Vagina (tissue), 2 donors: Measurements from ENCODE around the gene NCOA7.

ENCODE experiments used
- POLR2A ChIP-seq, 2 donors: fragments of 450-650 bp; IDR thresholded peaks; one replicate each; pipeline ENCODE4 v1.6.1; 2017; ENCODE audit warnings: antibody characterized with exemption in 2 of 2, mild to moderate bottlenecking in 2 of 2, moderate library complexity in 2 of 2
- POLR2AphosphoS5 ChIP-seq, 2 donors: sonication (generic); formaldehyde crosslinking; IDR thresholded peaks; one replicate each; pipeline ENCODE4 v1.9.0; 2017; ENCODE audit warnings: antibody characterized with exemption in 2 of 2, mild to moderate bottlenecking in 2 of 2, low read depth in 1 of 2; ENCODE audit not compliant: insufficient read depth in 1 of 2
- TF ChIP-seq, protein P1 (sequence below), 3 experiments: fragments of 450-650 bp in 2 of 3; fragments of 200-600 bp in 1 of 3; sonication (generic) in 1 of 3; IDR thresholded peaks; one replicate each; pipeline ENCODE4 v1.5.1; 2017 to 2019; ENCODE audit warnings: antibody characterized with exemption in 3 of 3, mild to moderate bottlenecking in 2 of 3, moderate library complexity in 2 of 3

- TF ChIP-seq, protein P1, sequence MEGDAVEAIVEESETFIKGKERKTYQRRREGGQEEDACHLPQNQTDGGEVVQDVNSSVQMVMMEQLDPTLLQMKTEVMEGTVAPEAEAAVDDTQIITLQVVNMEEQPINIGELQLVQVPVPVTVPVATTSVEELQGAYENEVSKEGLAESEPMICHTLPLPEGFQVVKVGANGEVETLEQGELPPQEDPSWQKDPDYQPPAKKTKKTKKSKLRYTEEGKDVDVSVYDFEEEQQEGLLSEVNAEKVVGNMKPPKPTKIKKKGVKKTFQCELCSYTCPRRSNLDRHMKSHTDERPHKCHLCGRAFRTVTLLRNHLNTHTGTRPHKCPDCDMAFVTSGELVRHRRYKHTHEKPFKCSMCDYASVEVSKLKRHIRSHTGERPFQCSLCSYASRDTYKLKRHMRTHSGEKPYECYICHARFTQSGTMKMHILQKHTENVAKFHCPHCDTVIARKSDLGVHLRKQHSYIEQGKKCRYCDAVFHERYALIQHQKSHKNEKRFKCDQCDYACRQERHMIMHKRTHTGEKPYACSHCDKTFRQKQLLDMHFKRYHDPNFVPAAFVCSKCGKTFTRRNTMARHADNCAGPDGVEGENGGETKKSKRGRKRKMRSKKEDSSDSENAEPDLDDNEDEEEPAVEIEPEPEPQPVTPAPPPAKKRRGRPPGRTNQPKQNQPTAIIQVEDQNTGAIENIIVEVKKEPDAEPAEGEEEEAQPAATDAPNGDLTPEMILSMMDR (IDR thresholded peaks at IDR 0.05): no peak
- no peak for TF ChIP-seq POLR2AphosphoS5 (IDR thresholded peaks at IDR 0.05; ENCODE audit: insufficient read depth in 1 of 2, low read depth in 1 of 2)
- TF ChIP-seq POLR2A (IDR thresholded peaks at IDR 0.05): no peak
These were observed 149.7 kb downstream of the NCOA7 start for GRCh38 chr6:125940247-125941041.
